H1 (cell line): ENCODE results near the gene NEK10. TPM values are rescaled to one million over a fixed set of nuclear protein-coding genes. Genes with fewer than 3 reads are reported as not detected.

Experiments
- EZH2 ChIP-seq: fragments of 200-600 bp; sonication (generic); IDR thresholded peaks from 2 replicates; pipeline ENCODE4 v1.7.1; 2012; ENCODE audit warnings: low read depth, mild to moderate bottlenecking, moderate library complexity, low read length, inconsistent platforms; ENCODE audit not compliant: severe bottlenecking
- RFX5 ChIP-seq: IDR thresholded peaks from 2 replicates; pipeline ENCODE4 v1.6.1; 2011; ENCODE audit warnings: low read depth, low read length, improper control_type of control experiment, borderline replicate concordance
- SIX5 ChIP-seq: IDR thresholded peaks from 2 replicates; pipeline ENCODE4 v1.6.1; 2011; ENCODE audit warnings: mild to moderate bottlenecking, low read depth, low read length
- SP4 ChIP-seq: IDR thresholded peaks from 2 replicates; pipeline ENCODE4 v1.6.1; 2012; ENCODE audit warnings: low read length, inconsistent platforms
- USF2 ChIP-seq: IDR thresholded peaks from 2 replicates; pipeline ENCODE4 v1.6.1; 2011; ENCODE audit warnings: low read length, improper control_type of control experiment
- ZNF274 ChIP-seq: IDR thresholded peaks from 2 replicates; pipeline ENCODE4 v1.7.0; 2012; ENCODE audit warnings: low read length, borderline replicate concordance; ENCODE audit errors: extremely low read depth
- polyA plus RNA-seq, 7 experiments: library from polyadenylated mRNA; depleted of rRNA in 3 of 7; stranded (reverse) in 5 of 7; unstranded in 2 of 7; fragments of >200 nt in 5 of 7; fragments of 200-250 nt in 2 of 7; gene quantifications; 1 replicate in 5 of 7; 2 replicates in 1 of 7; 4 replicates in 1 of 7; pipeline versions ENCODE4 v1.2.1 to v1.2.3, GENCODE V29; 2011 to 2013; ENCODE audit warnings: missing spikeins in 2 of 7, mixed read lengths in 2 of 7
- total RNA-seq: library from RNA; stranded (reverse); fragmentation: NEBNext Ultra II Directional; extraction: Animal tissue kit (Norgen Biotek cat#: 25700); gene quantifications from 2 replicates; pipeline ENCODE4 v1.2.1, GENCODE V29; 2021

NEK10 gene
- total and polyA plus RNA-seq, 2 of the 8 experiments (the other 6 are each of a cell fraction or from before 2014, with no cell fraction given), result 0.18 to 0.50 TPM

DNA sequence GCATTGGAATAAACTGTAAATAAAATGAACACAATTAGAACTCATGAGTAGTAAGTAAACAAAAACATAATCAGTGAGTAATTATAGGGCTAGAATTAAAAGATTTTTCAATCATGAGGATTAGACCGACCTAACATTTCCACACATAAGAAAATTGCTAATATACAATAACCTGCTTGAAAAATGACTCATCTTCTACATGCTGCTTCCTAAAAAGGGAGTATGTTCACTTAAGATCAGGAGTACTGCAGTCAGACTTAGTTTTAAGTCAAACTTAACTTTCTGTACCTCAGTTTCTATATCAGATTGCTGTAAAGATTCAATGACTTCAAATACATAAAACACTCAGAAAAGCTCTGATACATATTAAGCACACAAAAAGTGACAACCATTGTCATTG lies 22.6 kb upstream of the NEK10 start (continued):
- no peak for TF ChIP-seq ZNF274
- no peak for TF ChIP-seq SIX5
- no peak for TF ChIP-seq SP4
- TF ChIP-seq USF2, result no peak
- TF ChIP-seq RFX5, result no peak
- no peak for TF ChIP-seq EZH2
